Hepatocyte (in vitro differentiated cells): ENCODE results near the gene SYT1. TPM values are rescaled to one million over a fixed set of nuclear protein-coding genes. Genes with fewer than 3 reads are reported as not detected.

ENCODE experiments used
- DNase-seq: peaks from one replicate; pipeline ENCODE4 v3.0.0-alpha.2; 2016; ENCODE audit warnings: low spot score
- H2AFZ ChIP-seq: fragments of 200-600 bp; sonication (generic); 2 replicates; pipeline ENCODE4 v1.6.0; 2016; ENCODE audit warnings: antibody characterized with exemption, mild to moderate bottlenecking
- H3K27ac ChIP-seq: fragments of 200-600 bp; sonication (generic); 2 replicates; pipeline ENCODE4 v1.5.1; 2016; ENCODE audit warnings: mild to moderate bottlenecking
- H3K27me3 ChIP-seq: fragments of 200-600 bp; sonication (generic); 2 replicates; pipeline ENCODE4 v1.6.1; 2016
- H3K36me3 ChIP-seq: fragments of 200-600 bp; sonication (generic); replicated peaks from 2 replicates; pipeline ENCODE4 v1.5.1; 2016; ENCODE audit warnings: low read depth; ENCODE audit not compliant: insufficient read depth
- H3K4me1 ChIP-seq: fragments of 200-600 bp; sonication (generic); 2 replicates; pipeline ENCODE4 v1.5.1; 2016; ENCODE audit warnings: mild to moderate bottlenecking, moderate library complexity; ENCODE audit not compliant: insufficient read depth
- H3K4me2 ChIP-seq: fragments of 200-600 bp; sonication (generic); 2 replicates; pipeline ENCODE4 v1.6.0; 2016
- H3K4me3 ChIP-seq: fragments of 200-600 bp; sonication (generic); 2 replicates; pipeline ENCODE4 v1.5.1; 2016; ENCODE audit warnings: mild to moderate bottlenecking
- H3K79me2 ChIP-seq: fragments of 200-600 bp; sonication (generic); 2 replicates; pipeline ENCODE4 v1.6.0; 2017; ENCODE audit warnings: mild to moderate bottlenecking
- H3K9me2 ChIP-seq: fragments of 200-600 bp; sonication (generic); replicated peaks from 2 replicates; pipeline ENCODE4 v1.6.0; 2017; ENCODE audit warnings: mild to moderate bottlenecking; ENCODE audit not compliant: insufficient read depth
- H3K9me3 ChIP-seq: fragments of 200-600 bp; sonication (generic); 2 replicates; pipeline ENCODE4 v1.5.1; 2016; ENCODE audit warnings: low read depth, mild to moderate bottlenecking
- H4K20me1 ChIP-seq: fragments of 200-600 bp; sonication (generic); 2 replicates; pipeline ENCODE4 v1.6.0; 2016; ENCODE audit warnings: mild to moderate bottlenecking; ENCODE audit not compliant: insufficient read depth, poor library complexity, severe bottlenecking
- EZH2 ChIP-seq: fragments of 200-600 bp; sonication (generic); IDR thresholded peaks from 2 replicates; pipeline ENCODE4 v1.6.1; 2016; ENCODE audit warnings: antibody characterized with exemption, mild to moderate bottlenecking, borderline replicate concordance
- EZH2phosphoT487 ChIP-seq: fragments of 200-600 bp; sonication (generic); IDR thresholded peaks from one replicate; pipeline ENCODE4 v1.6.1; 2018; ENCODE audit warnings: antibody characterized with exemption, mild to moderate bottlenecking, low read depth, moderate library complexity; ENCODE audit not compliant: unreplicated experiment, severe bottlenecking
- whole genome bisulfite sequencing: methylation state at CpG from one replicate; pipeline ENCODE4 v1.1.6; 2016; ENCODE audit warnings: low lambda C conversion rate; ENCODE audit errors: missing lambda C conversion rate; 5-methylcytosine and 5-hydroxymethylcytosine counted together
- polyA plus RNA-seq: library from polyadenylated mRNA; unstranded; fragments of >200 nt; fragmentation: Nextera tagmentation; extraction: Ambion mirVana; gene quantifications from 2 replicates; pipeline ENCODE4 v1.2.1, GENCODE V29; 2016
- total RNA-seq: library from RNA; depleted of rRNA; stranded (reverse); fragments of >200 nt; gene quantifications from 2 replicates; pipeline ENCODE4 v1.2.3, GENCODE V29; 2014
- TF ChIP-seq, protein P1 (sequence below): fragments of 200-600 bp; sonication (generic); IDR thresholded peaks from 2 replicates; pipeline ENCODE4 v1.5.1; 2016; ENCODE audit warnings: antibody characterized with exemption, mild to moderate bottlenecking; ENCODE audit not compliant: poor library complexity

Gene SYT1
- total and polyA plus RNA-seq, 2 experiments from 2014 or later, result 1.3 to 2.5 TPM

DNA sequence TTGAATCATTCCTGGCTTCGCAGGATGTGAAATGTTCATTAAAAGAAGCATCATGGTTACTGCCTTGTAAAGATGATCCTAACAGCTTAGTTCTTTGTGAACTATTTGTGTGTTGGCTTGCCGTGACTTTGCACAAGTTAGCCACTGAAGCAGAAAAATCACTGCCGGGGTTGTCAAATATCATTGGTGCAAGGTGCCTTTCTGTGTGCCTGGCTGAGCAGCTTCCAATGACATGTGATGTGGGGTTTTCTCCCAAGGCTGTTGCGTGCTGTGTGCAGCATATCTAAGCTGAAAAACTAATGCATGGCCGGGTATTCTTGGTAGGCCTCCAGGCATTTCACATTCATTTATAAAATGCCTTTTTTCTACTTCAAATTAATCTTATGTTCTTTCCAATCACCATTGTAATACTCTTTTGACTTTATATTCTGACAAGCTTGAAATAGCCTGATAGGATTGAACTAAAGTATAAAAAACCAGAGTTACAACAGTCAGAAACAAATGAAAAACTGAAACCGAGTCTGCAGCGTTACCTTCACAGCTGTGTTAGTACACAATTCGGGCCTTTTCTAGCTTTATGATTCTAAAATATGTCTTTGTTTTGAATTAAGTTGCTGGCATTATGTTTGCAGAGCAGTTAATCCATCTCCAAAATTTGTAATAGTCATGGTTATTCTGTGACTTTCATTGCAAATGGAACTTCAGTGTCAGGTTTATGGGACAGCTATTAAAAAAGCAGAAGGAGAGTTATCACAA is 222.1 kb downstream of the SYT1 start:
- WGBS, result 80% methylated on average over 8 of the region's 8 CpGs
- no peak overlapping the region for H3K4me2 ChIP-seq
- TF ChIP-seq, protein P1, sequence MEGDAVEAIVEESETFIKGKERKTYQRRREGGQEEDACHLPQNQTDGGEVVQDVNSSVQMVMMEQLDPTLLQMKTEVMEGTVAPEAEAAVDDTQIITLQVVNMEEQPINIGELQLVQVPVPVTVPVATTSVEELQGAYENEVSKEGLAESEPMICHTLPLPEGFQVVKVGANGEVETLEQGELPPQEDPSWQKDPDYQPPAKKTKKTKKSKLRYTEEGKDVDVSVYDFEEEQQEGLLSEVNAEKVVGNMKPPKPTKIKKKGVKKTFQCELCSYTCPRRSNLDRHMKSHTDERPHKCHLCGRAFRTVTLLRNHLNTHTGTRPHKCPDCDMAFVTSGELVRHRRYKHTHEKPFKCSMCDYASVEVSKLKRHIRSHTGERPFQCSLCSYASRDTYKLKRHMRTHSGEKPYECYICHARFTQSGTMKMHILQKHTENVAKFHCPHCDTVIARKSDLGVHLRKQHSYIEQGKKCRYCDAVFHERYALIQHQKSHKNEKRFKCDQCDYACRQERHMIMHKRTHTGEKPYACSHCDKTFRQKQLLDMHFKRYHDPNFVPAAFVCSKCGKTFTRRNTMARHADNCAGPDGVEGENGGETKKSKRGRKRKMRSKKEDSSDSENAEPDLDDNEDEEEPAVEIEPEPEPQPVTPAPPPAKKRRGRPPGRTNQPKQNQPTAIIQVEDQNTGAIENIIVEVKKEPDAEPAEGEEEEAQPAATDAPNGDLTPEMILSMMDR, result no peak
- TF ChIP-seq EZH2 (no peak), EZH2phosphoT487 (no peak)
- no peak for DNase-seq
- no peak overlapping the region for H2AFZ ChIP-seq
- H3K4me3 ChIP-seq, result no peak overlapping the region
- H4K20me1 ChIP-seq, result no peaks in the 10 kb centered on the region
- no peaks in the 10 kb centered on the region for H3K9me2 ChIP-seq
- H3K27me3 ChIP-seq, result no peaks in the 10 kb centered on the region
- no peaks in the 10 kb centered on the region for H3K9me3 ChIP-seq
- no peak overlapping the region for H3K27ac ChIP-seq
- no peaks in the 10 kb centered on the region for H3K36me3 ChIP-seq
- no peaks in the 10 kb centered on the region for H3K4me1 ChIP-seq
- H3K79me2 ChIP-seq, result no peaks in the 10 kb centered on the region

GRCh38 chr12:79098530-79098929 is 234.0 kb downstream of the SYT1 start:
- H3K9me2 ChIP-seq, result no peaks in the 10 kb centered on the region
- no peak overlapping the region for H3K4me3 ChIP-seq
- 58% methylated on average over 3 of the region's 3 CpGs for WGBS

GRCh38 chr12:79108962-79109361 is 244.4 kb downstream of the SYT1 start:
- Histone ChIP-seq H3K27me3 (no peaks in the 10 kb centered on the region), H3K79me2 (no peaks in the 10 kb centered on the region), H3K4me3 (no peak overlapping the region), H2AFZ (no peak overlapping the region), H3K9me2 (no peaks in the 10 kb centered on the region), H3K27ac (no peak overlapping the region), H3K9me3 (no peaks in the 10 kb centered on the region), H3K36me3 (no peaks in the 10 kb centered on the region), H3K4me1 (no peaks in the 10 kb centered on the region), H4K20me1 (no peaks in the 10 kb centered on the region), H3K4me2 (no peak overlapping the region)
- 86% methylated on average over 2 of the region's 2 CpGs for WGBS
- DNase-seq, result no peak
- TF ChIP-seq EZH2phosphoT487 (no peak), EZH2 (no peak)
- TF ChIP-seq, protein P1, result no peak

More at GRCh38 chr12:79098530-79098929, 234.0 kb downstream of the SYT1 start:
- Histone ChIP-seq H3K4me1 (no peaks in the 10 kb centered on the region), H3K27me3 (no peaks in the 10 kb centered on the region), H3K9me3 (no peaks in the 10 kb centered on the region), H3K79me2 (no peaks in the 10 kb centered on the region), H3K27ac (no peak overlapping the region), H3K36me3 (no peaks in the 10 kb centered on the region), H3K4me2 (no peak overlapping the region), H4K20me1 (no peaks in the 10 kb centered on the region), H2AFZ (no peak overlapping the region)
- no peak for DNase-seq
- TF ChIP-seq EZH2phosphoT487, result no peak
- no peak for TF ChIP-seq EZH2
- TF ChIP-seq, protein P1, result no peak

- Histone ChIP-seq H3K4me2 (no peak overlapping the region), H4K20me1 (no peaks in the 10 kb centered on the region), H3K27ac (no peak overlapping the region), H2AFZ (no peak overlapping the region), H3K36me3 (no peaks in the 10 kb centered on the region), H3K9me3 (no peaks in the 10 kb centered on the region), H3K4me1 (no peaks in the 10 kb centered on the region), H3K79me2 (no peaks in the 10 kb centered on the region), H3K9me2 (no peaks in the 10 kb centered on the region), H3K4me3 (no peak overlapping the region), H3K27me3 (no peaks in the 10 kb centered on the region)
- DNase-seq, result no peak
- TF ChIP-seq, protein P1, result no peak
- TF ChIP-seq EZH2phosphoT487 (no peak), EZH2 (no peak)
Measured at GRCh38 chr12:79114896-79115295, 250.3 kb downstream of the SYT1 start.
